ENCODE results near the gene SATB2.

- no peak for TF ChIP-seq CTCF (IDR thresholded peaks at IDR 0.05)
- no peak for TF ChIP-seq POLR2A (IDR thresholded peaks at IDR 0.05)
- no peak for TF ChIP-seq POLR2AphosphoS5 (IDR thresholded peaks at IDR 0.05)
Measured at GRCh38 chr2:199434555-199434954, 23.2 kb downstream of the SATB2 start.

Data from breast epithelium (tissue), 3 donors.